Lower leg skin (tissue), 3 donors: ENCODE data around the gene GTF2E1.

Source experiments
- POLR2A ChIP-seq, 2 donors: fragments of 450-650 bp; IDR thresholded peaks; one replicate each; pipeline ENCODE4 v1.6.1; 2016 to 2017; ENCODE audit warnings: antibody characterized with exemption in 2 of 2, mild to moderate bottlenecking in 1 of 2, moderate library complexity in 1 of 2
- TF ChIP-seq, protein P1 (sequence below), 3 donors: fragments of 450-650 bp; IDR thresholded peaks; one replicate each; pipeline ENCODE4 v1.5.1; 2016; ENCODE audit warnings: antibody characterized with exemption in 3 of 3, mild to moderate bottlenecking in 3 of 3, moderate library complexity in 2 of 3

DNA sequence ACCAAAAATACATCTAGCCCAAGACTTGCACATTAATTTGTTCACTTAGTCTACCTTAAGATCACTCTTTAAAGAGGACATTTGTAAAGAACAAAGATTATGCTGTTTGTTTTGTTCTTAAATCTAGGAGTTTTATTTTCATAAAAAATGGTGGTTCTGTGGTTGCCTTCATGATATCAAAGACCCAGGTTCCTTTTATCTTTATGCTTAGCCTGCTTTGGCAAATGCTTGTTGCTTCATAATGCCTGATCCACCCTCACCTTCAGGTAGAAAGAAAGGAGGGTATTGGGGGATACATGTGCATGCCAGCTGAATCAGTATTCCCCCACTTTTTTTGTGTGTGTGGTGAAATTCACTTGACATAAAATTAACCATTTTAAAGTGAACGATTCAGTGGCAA lies 48.5 kb downstream of the GTF2E1 start:
- TF ChIP-seq, protein P1, sequence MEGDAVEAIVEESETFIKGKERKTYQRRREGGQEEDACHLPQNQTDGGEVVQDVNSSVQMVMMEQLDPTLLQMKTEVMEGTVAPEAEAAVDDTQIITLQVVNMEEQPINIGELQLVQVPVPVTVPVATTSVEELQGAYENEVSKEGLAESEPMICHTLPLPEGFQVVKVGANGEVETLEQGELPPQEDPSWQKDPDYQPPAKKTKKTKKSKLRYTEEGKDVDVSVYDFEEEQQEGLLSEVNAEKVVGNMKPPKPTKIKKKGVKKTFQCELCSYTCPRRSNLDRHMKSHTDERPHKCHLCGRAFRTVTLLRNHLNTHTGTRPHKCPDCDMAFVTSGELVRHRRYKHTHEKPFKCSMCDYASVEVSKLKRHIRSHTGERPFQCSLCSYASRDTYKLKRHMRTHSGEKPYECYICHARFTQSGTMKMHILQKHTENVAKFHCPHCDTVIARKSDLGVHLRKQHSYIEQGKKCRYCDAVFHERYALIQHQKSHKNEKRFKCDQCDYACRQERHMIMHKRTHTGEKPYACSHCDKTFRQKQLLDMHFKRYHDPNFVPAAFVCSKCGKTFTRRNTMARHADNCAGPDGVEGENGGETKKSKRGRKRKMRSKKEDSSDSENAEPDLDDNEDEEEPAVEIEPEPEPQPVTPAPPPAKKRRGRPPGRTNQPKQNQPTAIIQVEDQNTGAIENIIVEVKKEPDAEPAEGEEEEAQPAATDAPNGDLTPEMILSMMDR (IDR thresholded peaks at IDR 0.05) = no peak
- no peak for TF ChIP-seq POLR2A (IDR thresholded peaks at IDR 0.05)
